Osteocyte (in vitro differentiated cells): ENCODE data around the gene KIF1B. TPM values are rescaled to one million over a fixed set of nuclear protein-coding genes. Genes with fewer than 3 reads are reported as not detected.

Source experiments
- DNase-seq: peaks from one replicate; pipeline ENCODE4 v3.0.0; 2021; ENCODE audit warnings: mixed read lengths; ENCODE audit not compliant: unreplicated experiment; ENCODE audit errors: extremely low spot score
- H3K27ac Mint-ChIP-seq: one replicate; pipeline ENCODE4 v1.8.0; 2021; ENCODE audit warnings: mild to moderate bottlenecking, mixed read lengths; ENCODE audit not compliant: unreplicated experiment
- H3K27me3 Mint-ChIP-seq: one replicate; pipeline ENCODE4 v1.8.0; 2021; ENCODE audit warnings: mixed read lengths; ENCODE audit not compliant: unreplicated experiment
- H3K36me3 Mint-ChIP-seq: one replicate; pipeline ENCODE4 v1.8.0; 2021; ENCODE audit warnings: mixed read lengths; ENCODE audit not compliant: unreplicated experiment
- H3K4me1 Mint-ChIP-seq: one replicate; pipeline ENCODE4 v1.8.0; 2021; ENCODE audit warnings: mixed read lengths; ENCODE audit not compliant: unreplicated experiment
- H3K4me3 Mint-ChIP-seq: one replicate; pipeline ENCODE4 v1.8.0; 2021; ENCODE audit warnings: mild to moderate bottlenecking, moderate library complexity, mixed read lengths; ENCODE audit not compliant: unreplicated experiment
- H3K9me3 Mint-ChIP-seq: one replicate; pipeline ENCODE4 v1.8.0; 2021; ENCODE audit warnings: mixed read lengths; ENCODE audit not compliant: unreplicated experiment
- CTCF ChIP-seq: fragments of 200-600 bp; sonication (generic); IDR thresholded peaks from 2 replicates; pipeline ENCODE4 v1.5.0; 2021; ENCODE audit warnings: antibody characterized with exemption, mild to moderate bottlenecking, moderate library complexity
- total RNA-seq: library from RNA; stranded (reverse); gene quantifications from 2 replicates; pipeline ENCODE4 v1.2.1, GENCODE V29; 2021

The KIF1B gene
- total RNA-seq, 1 donor from 2014 or later = 48.9 TPM

DNA sequence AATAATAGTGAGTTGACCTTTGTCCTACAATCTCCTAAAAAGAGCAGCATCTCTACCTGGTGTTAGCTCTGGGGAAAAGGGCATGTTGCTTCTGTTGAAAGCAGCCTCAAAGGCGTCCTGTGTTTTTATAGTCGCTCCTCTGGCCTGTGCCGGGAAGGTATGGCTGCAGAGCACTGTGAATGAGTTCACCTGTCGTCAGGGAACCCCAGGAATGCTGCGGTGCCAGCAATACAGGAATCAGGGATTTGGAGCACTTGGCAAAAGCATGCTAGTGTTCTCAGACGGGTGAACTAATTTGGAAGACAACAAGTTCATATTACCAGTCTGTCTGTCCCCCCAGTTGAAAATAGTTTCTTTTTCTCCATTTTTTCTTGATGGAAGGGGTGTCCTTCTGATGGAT, 128.2 kb downstream of the KIF1B start:
- TF ChIP-seq CTCF = no peak
- Mint-ChIP-seq H3K9me3 (no peaks in the 10 kb centered on the region), H3K4me3 (no peak overlapping the region), H3K36me3 (peaks cover 34% of the 10 kb centered on the region), H3K27ac (no peak overlapping the region), H3K4me1 (peaks cover 10% of the 10 kb centered on the region), H3K27me3 (no peaks in the 10 kb centered on the region)
- DNase-seq = no peak

- Mint-ChIP-seq H3K4me3 (no peak overlapping the region), H3K27ac (no peak overlapping the region), H3K9me3 (no peaks in the 10 kb centered on the region), H3K36me3 (peaks cover 33% of the 10 kb centered on the region), H3K4me1 (peaks cover 10% of the 10 kb centered on the region), H3K27me3 (no peaks in the 10 kb centered on the region)
- TF ChIP-seq CTCF = no peak
- no peak for DNase-seq
Measured at GRCh38 chr1:10339036-10339567, 128.7 kb downstream of the KIF1B start.

DNA sequence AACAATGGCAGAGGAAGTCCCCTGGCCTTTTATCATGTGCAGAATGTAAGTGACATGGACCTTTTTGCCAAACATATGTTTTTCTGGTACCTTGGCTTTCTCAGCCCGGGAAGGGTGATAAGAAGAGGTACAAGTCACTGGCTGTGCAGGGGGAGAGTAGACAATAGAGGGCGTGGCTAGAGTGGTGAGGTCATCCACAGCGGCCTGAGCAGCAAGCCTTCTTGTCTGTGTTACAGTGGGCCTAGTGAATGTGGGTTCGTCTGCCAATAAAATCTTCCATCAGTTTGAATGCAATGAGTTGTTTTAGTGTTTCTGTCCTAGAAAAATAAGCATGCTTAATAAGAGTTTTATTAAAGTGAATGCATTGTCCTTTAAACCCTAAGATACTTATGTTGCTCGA, 129.4 kb downstream of the KIF1B start:
- no peak for DNase-seq

DNA sequence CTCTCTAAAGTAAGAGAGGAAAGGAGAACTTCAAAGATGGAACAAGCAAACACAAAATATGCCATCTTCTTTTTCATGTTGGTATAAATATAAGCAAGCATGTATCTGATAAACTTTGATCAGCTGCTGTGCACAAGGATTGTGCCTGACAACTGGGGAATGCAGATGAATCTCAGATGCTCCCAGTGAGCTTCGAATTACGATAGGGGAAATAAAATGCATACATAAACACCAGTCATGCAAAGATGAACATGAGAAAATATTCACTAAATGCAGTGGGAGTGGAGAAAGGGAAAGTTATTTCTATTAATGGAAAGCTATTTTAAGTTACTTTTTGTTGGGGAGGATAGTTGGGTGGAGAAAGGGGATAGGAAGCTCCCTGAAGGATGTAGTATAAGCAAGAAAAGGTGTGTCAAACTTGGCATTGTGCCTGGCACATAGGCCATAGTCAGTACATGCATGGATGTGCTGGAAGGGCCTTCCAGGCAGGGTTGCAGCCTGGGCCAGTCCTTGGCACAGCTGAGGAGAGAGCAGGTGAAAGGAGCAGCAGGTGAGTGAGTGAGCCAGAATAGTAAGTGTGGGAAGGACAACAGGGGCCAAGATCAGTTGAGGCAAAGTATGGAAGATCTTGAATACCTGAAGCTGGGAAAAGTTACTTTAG, 130.7 kb downstream of the KIF1B start:
- peaks cover 34% of the 10 kb centered on the region for H3K36me3 Mint-ChIP-seq
- no peak overlapping the region for H3K27ac Mint-ChIP-seq
- DNase-seq = no peak
- no peak for TF ChIP-seq CTCF
- no peaks in the 10 kb centered on the region for H3K27me3 Mint-ChIP-seq
- H3K4me1 Mint-ChIP-seq = peaks cover 10% of the 10 kb centered on the region
- H3K9me3 Mint-ChIP-seq = no peaks in the 10 kb centered on the region
- no peak overlapping the region for H3K4me3 Mint-ChIP-seq

More for the DNA sequence above, 129.4 kb downstream of the KIF1B start:
- no peak for TF ChIP-seq CTCF
- Mint-ChIP-seq H3K4me1 (peaks cover 10% of the 10 kb centered on the region), H3K36me3 (peaks cover 28% of the 10 kb centered on the region), H3K27ac (no peak overlapping the region), H3K9me3 (no peaks in the 10 kb centered on the region), H3K4me3 (no peak overlapping the region), H3K27me3 (no peaks in the 10 kb centered on the region)

DNA sequence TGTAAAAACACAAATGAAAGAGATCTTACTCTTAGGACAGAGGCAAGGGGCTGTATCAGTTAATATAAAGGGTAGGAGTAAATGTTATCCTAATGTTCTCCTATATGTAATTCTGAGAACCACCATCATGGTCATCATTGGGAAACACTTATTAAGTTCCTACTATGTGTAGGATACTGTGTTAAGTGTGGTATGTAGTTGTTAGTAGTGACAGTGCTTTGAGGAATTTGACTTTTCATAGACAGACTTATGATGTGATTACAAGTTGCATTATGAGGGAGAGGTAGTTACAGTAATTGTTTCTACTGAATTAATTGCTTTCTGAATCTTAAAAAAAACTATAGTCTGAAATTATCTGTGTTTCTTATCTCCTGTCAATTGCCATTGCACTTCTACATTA, 136.7 kb downstream of the KIF1B start:
- no peaks in the 10 kb centered on the region for H3K4me1 Mint-ChIP-seq
- no peak for TF ChIP-seq CTCF
- no peaks in the 10 kb centered on the region for H3K9me3 Mint-ChIP-seq
- H3K27me3 Mint-ChIP-seq = no peaks in the 10 kb centered on the region
- H3K27ac Mint-ChIP-seq = no peak overlapping the region
- no peak overlapping the region for H3K4me3 Mint-ChIP-seq
- H3K36me3 Mint-ChIP-seq = peaks cover 37% of the 10 kb centered on the region
- no peak for DNase-seq
